GM13976 (cell line): Measurements from ENCODE around the gene SLIT3.

Experiments
- DNase-seq: peaks from one replicate; pipeline ENCODE4 v3.0.0; 2012; ENCODE audit warnings: low spot score
- CTCF ChIP-seq: IDR thresholded peaks from 2 replicates; pipeline ENCODE4 v1.5.1; 2012; ENCODE audit warnings: borderline replicate concordance, mild to moderate bottlenecking; ENCODE audit not compliant: insufficient read depth; ENCODE audit errors: extremely low read depth, missing control alignments, control extremely low read depth
- in situ Hi-C: fragments of 300-500 bp; cut with MboI; formaldehyde crosslinking; loops from one replicate; pipeline ENCODE4 v1.12.0; 2022; ENCODE audit warnings: low sequenced_read_pairs, mixed read lengths, inconsistent platforms; ENCODE audit not compliant: unreplicated experiment

Gene SLIT3

DNA sequence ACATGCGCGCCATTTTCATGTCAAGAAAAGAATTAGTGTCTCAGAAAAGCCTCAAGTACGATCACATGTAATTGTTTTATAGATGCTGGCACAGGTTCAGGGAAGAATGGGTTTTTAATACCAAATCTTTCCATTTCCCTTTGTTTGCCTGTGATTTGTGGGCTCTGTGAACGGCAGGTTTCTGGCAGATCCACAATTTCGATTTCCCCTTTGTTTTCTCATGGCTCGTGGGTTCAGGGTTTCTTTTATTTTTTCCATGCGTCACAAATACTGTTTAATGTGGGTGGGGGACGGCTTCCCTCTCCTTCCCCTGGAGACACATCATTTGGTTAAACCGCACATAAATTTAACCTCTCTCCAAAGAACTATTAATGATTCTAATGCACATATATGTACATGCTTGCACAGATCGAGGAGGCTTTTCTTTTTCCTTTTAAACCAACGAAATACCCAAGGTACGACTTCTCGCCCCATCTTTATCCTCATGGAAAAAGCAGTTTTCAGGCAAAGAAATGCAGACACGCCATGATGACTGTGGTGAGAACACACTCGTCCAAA is 195.9 kb downstream of the SLIT3 start:
- no peak for DNase-seq
- in situ Hi-C loops = no loop called here
- TF ChIP-seq CTCF = no peak

- in situ Hi-C loops = no loop called here
- no peak for TF ChIP-seq CTCF
- no peak for DNase-seq
Measured at GRCh38 chr5:169103586-169104181, 197.3 kb downstream of the SLIT3 start.

- DNase-seq = no peak
- in situ Hi-C loops = no loop called here
- TF ChIP-seq CTCF = no peak
Measured at GRCh38 chr5:169101966-169102365, 199.0 kb downstream of the SLIT3 start.

- in situ Hi-C loops = no loop called here
- no peak for DNase-seq
- TF ChIP-seq CTCF = no peak
Measured at GRCh38 chr5:169100735-169101075, 200.2 kb downstream of the SLIT3 start.

GRCh38 chr5:169099801-169100734 is 200.9 kb downstream of the SLIT3 start:
- in situ Hi-C loops = no loop called here
- DNase-seq = no peak
- no peak for TF ChIP-seq CTCF

DNA sequence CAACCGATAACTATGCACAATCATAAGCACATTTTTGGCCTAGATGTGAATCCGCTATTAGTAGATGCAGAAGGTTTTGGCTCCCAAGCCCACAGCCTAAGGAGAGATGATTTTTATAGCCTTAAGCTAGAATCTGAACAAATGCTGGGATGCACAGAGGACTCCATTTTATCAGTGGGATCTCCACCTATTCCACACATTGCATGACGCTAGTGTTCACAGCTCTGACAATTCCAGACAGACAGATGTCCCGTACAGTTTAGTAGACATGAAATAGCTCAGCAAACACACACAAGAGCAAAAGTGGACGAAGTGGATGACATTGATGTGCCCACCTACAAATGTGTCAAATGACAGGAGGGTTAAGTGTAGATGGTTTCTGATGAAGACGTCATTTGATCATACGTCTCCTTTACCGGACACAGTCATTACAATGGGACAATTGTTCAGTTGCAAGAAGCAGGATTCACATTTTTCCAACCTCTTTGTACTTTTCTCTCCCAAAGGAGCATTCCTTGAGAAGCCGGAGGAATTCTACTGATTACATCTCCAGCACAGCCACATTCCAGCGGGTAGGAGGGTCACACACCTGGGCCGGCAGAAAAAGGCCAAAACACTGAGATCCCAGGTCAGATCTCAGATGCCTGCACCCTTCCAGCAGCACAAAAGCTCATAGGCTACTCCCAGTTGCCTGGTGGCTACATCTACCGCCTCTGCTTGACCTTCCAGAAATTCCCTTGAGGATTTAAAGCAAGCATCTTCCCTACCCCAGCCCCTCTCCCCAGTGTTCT is 202.4 kb downstream of the SLIT3 start:
- in situ Hi-C loops = no loop called here
- DNase-seq = no peak
- TF ChIP-seq CTCF = no peak
